ENCODE data around the gene DRICH1. TPM values are rescaled to one million over a fixed set of nuclear protein-coding genes. Genes with fewer than 3 reads are reported as not detected.

Gene DRICH1
- total RNA-seq, 1 experiment from 2014 or later: 0.45 TPM

DNA sequence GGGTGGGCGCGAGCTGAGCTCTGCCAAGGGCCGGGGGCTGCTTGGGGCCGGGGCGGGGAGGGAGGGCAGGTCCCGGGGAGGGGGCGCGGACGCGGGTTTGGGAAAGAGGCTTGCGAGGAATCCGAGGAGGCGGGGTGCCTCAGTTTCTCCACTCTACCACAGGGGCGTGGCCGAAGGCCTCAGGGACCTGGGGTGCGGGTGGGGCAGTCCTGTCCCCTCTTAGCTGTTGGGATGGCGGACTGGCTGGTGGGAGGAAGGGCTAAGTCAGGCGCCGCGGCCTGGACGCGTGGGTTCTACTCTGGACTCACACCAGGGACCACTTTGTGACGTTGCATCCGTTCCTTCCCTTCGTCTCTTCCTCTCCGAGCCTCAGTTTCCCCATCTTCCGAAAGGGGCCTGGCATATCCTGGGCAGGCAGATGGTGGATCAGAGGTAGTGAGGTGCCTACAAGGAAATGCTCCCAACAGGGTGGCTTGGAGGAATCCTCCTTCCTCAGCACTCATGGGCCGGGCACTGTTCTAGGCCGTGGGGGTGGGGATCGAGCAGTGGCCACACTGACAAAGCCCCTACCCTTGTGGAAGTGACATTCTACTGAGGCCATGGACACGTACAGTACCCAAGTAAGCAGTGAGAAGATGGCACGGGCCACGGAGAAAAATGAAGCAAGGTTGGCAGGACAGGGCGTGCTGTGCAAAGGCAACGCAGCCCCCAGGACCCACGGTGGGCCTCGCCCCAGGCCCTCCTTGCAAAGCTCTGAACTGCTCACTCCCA is 65.2 kb downstream of the DRICH1 start:
- Histone ChIP-seq H3K4me1 (ENCODE audit: insufficient read depth, low read length, poor library complexity, severe bottlenecking) (peaks cover 5% of the 10 kb centered on the region), H3K4me3 (ENCODE audit: low read depth, low read length, poor library complexity, severe bottlenecking) (peak overlapping the region; percentile 44)

DNA sequence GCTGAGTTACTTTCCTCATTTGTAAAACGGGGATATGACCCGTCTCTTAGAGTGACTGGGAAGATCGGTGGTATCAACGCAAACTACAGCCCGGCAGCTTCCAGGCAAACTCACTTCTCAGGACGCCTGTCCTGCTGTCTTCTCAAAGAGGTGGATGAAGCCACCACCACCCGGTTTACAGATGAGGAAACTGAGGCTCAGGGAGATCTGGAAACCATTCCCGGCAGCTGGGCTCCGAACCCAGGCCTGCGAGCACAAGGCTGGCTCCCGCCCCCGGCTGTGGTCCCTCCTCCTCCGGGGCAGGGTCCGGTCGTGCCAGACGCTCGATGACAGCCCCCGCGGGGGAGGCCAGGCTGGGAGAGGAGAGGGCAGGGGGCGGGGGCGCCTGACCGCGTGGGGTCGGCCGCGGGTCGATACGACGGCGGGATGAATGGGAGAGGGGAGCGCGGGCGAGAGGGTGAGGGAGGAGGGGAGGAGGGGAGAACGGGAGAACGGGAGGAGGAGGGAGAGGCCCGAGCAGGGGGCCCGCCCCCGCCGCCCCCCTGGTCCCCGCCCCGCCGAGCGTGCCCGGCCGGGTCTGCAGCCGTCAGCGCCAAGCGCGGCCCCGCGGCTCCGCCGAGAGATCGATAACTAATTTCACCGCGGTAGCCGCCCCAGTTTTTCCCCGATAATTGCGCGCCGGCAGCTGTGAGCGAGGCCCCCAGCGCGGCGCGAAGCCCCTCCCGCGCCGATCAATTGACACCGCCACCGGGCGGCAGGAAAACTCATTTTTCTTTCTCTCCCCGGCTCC is 66.0 kb downstream of the DRICH1 start:
- ChIA-PET POLR2A (ENCODE audit: low non-redundant PET) (no interaction called here), CTCF (no interaction called here)
- no peak for DNase-seq (ENCODE audit: low spot score)
- Histone ChIP-seq H3K27ac (ENCODE audit: low read depth, low read length, poor library complexity, severe bottlenecking) (no peak overlapping the region), H3K4me3 (ENCODE audit: low read depth, low read length, poor library complexity, severe bottlenecking) (peak overlapping the region; percentile 44), H3K9me3 (ENCODE audit: low read depth, low read length, poor library complexity, severe bottlenecking) (no peaks in the 10 kb centered on the region), H3K4me1 (ENCODE audit: insufficient read depth, low read length, poor library complexity, severe bottlenecking) (peaks cover 5% of the 10 kb centered on the region), H3K36me3 (ENCODE audit: insufficient read depth, low read length, poor library complexity, severe bottlenecking) (no peaks in the 10 kb centered on the region), H3K27me3 (replicated peaks; ENCODE audit: insufficient read depth, low read depth, low read length, poor library complexity) (peaks cover 14% of the 10 kb centered on the region)
- no TSS peak for BruUV-seq (replicated peaks)
- TF ChIP-seq EZH2 (IDR thresholded peaks at IDR 0.05; ENCODE audit: borderline replicate concordance, low read depth, low read length, poor library complexity, severe bottlenecking): no peak
- TF ChIP-seq, protein P1, sequence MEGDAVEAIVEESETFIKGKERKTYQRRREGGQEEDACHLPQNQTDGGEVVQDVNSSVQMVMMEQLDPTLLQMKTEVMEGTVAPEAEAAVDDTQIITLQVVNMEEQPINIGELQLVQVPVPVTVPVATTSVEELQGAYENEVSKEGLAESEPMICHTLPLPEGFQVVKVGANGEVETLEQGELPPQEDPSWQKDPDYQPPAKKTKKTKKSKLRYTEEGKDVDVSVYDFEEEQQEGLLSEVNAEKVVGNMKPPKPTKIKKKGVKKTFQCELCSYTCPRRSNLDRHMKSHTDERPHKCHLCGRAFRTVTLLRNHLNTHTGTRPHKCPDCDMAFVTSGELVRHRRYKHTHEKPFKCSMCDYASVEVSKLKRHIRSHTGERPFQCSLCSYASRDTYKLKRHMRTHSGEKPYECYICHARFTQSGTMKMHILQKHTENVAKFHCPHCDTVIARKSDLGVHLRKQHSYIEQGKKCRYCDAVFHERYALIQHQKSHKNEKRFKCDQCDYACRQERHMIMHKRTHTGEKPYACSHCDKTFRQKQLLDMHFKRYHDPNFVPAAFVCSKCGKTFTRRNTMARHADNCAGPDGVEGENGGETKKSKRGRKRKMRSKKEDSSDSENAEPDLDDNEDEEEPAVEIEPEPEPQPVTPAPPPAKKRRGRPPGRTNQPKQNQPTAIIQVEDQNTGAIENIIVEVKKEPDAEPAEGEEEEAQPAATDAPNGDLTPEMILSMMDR (conservative IDR thresholded peaks at IDR 0.05; ENCODE audit: low read depth, low read length): no peak
- intact Hi-C loops (cut with micrococcal nuclease; ENCODE audit: unreplicated experiment): no loop called here

More for the DNA sequence above, 65.2 kb downstream of the DRICH1 start:
- H3K36me3 ChIP-seq (ENCODE audit: insufficient read depth, low read length, poor library complexity, severe bottlenecking): no peaks in the 10 kb centered on the region
- ChIA-PET POLR2A (ENCODE audit: low non-redundant PET) (no interaction called here), CTCF (no interaction called here)
- peaks cover 14% of the 10 kb centered on the region for H3K27me3 ChIP-seq (replicated peaks; ENCODE audit: insufficient read depth, low read depth, low read length, poor library complexity)
- intact Hi-C loops (cut with micrococcal nuclease; ENCODE audit: unreplicated experiment): no loop called here
- no peaks in the 10 kb centered on the region for H3K9me3 ChIP-seq (ENCODE audit: low read depth, low read length, poor library complexity, severe bottlenecking)
- DNase-seq (ENCODE audit: low spot score): no peak
- no peak for TF ChIP-seq EZH2 (IDR thresholded peaks at IDR 0.05; ENCODE audit: borderline replicate concordance, low read depth, low read length, poor library complexity, severe bottlenecking)
- TF ChIP-seq, protein P1 (conservative IDR thresholded peaks at IDR 0.05; ENCODE audit: low read depth, low read length): no peak
- no TSS peak for BruUV-seq (replicated peaks)
- no peak overlapping the region for H3K27ac ChIP-seq (ENCODE audit: low read depth, low read length, poor library complexity, severe bottlenecking)

DNA sequence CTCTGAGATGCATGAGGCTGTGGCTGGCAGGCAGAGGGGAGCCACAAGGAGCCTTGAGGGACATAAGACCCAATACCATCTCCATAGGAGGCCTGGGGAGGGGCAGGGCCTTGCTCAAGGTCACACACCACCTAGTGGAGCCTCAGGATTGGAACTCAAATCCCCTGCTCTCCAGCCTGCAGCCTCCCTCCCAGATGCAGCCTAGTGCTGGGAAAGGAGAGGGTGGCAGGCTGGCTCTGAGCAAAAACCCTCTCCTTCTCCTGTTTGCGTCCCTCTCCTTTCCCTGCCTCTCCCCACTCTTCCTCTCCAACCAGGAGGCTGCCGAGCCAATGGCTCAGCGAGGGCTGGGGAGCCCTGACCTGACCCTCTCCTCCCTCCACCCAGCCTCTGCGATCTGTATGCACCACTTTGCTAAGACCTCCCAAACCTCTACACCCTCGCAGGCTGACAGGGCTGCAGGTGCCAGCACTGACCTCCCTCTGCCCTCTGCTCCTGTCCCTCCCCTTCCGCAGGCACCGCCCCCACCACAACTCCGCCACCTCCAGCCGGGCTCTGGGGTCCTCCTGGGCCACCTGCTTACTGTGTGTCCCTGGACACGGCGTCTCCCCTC is 66.7 kb downstream of the DRICH1 start:
- Histone ChIP-seq H3K27ac (ENCODE audit: low read depth, low read length, poor library complexity, severe bottlenecking) (no peak overlapping the region), H3K4me3 (ENCODE audit: low read depth, low read length, poor library complexity, severe bottlenecking) (peak overlapping the region; percentile 44), H3K36me3 (ENCODE audit: insufficient read depth, low read length, poor library complexity, severe bottlenecking) (no peaks in the 10 kb centered on the region), H3K27me3 (replicated peaks; ENCODE audit: insufficient read depth, low read depth, low read length, poor library complexity) (peaks cover 14% of the 10 kb centered on the region), H3K9me3 (ENCODE audit: low read depth, low read length, poor library complexity, severe bottlenecking) (no peaks in the 10 kb centered on the region), H3K4me1 (ENCODE audit: insufficient read depth, low read length, poor library complexity, severe bottlenecking) (peaks cover 5% of the 10 kb centered on the region)
- no TSS peak for BruUV-seq (replicated peaks)
- POLR2A ChIA-PET (ENCODE audit: low non-redundant PET): no interaction called here
- no peak for TF ChIP-seq EZH2 (IDR thresholded peaks at IDR 0.05; ENCODE audit: borderline replicate concordance, low read depth, low read length, poor library complexity, severe bottlenecking)
- TF ChIP-seq, protein P1 (conservative IDR thresholded peaks at IDR 0.05; ENCODE audit: low read depth, low read length): no peak
- CTCF ChIA-PET: no interaction called here
- intact Hi-C loops (cut with micrococcal nuclease; ENCODE audit: unreplicated experiment): no loop called here
- peak; percentile 33 for DNase-seq (ENCODE audit: low spot score)

Data from A673 (cell line).